Testis (tissue), 3 donors: ENCODE results near the gene OR1K1. TPM values are rescaled to one million over a fixed set of nuclear protein-coding genes. Genes with fewer than 3 reads are reported as not detected.
"Not testable (repeated sequence)": the region's sequence is repeated elsewhere in the genome, so short reads cannot be mapped to it uniquely, and the experiment has no call there.

Source experiments
- DNase-seq: peaks from one replicate; pipeline ENCODE4 v3.0.0-alpha.2; 2019
- H3K27ac ChIP-seq, 2 donors: fragments of 200-600 bp; sonication (generic); one replicate each; pipeline ENCODE4 v1.5.1; 2019
- H3K27me3 ChIP-seq: fragments of 200-600 bp; sonication (generic); one replicate; pipeline ENCODE4 v1.5.1; 2019
- H3K36me3 ChIP-seq: fragments of 200-600 bp; sonication (generic); one replicate; pipeline ENCODE4 v1.5.1; 2017; ENCODE audit warnings: low read depth; ENCODE audit errors: missing control alignments
- H3K4me1 ChIP-seq: fragments of 200-600 bp; sonication (generic); one replicate; pipeline ENCODE4 v1.5.1; 2019
- H3K4me3 ChIP-seq, 2 donors: fragments of 200-600 bp; sonication (generic); one replicate each; pipeline ENCODE4 v1.5.1; 2017 to 2019
- H3K9me3 ChIP-seq: fragments of 200-600 bp; sonication (generic); one replicate; pipeline ENCODE4 v1.5.1; 2017
- CTCF ChIP-seq, 3 experiments: fragments of 450-650 bp in 2 of 3; fragments of 200-600 bp in 1 of 3; sonication (generic) in 1 of 3; IDR thresholded peaks; one replicate each; pipeline ENCODE4 v1.5.1; 2016 to 2019; ENCODE audit warnings: antibody characterized with exemption in 3 of 3, mild to moderate bottlenecking in 2 of 3, moderate library complexity in 1 of 3
- POLR2A ChIP-seq: fragments of 450-650 bp; IDR thresholded peaks from one replicate; pipeline ENCODE4 v1.6.1; 2017; ENCODE audit warnings: antibody characterized with exemption, mild to moderate bottlenecking, moderate library complexity
- WGBS, 2 donors: methylation state at CpG; one replicate each; pipeline ENCODE4 v1.1.5; 2018; 5-methylcytosine and 5-hydroxymethylcytosine counted together
- intact Hi-C: fragments of 100-400 bp; cut with DNase I; formaldehyde crosslinking; loops from one replicate; pipeline ENCODE4 v1.15.1; 2023; ENCODE audit warnings: low total_unique reads
- polyA plus RNA-seq: library from polyadenylated mRNA; stranded (reverse); fragments of 350-450 nt; fragmentation: Illumina TruSeq; extraction: RNeasy Lipid Tissue Mini Kit (QIAGEN cat#74804); gene quantifications from one replicate; pipeline ENCODE4 v1.2.3, GENCODE V29; 2014; ENCODE audit warnings: low read depth, low replicate concordance; ENCODE audit not compliant: insufficient read depth
- total RNA-seq, 2 donors: library from RNA; depleted of rRNA; stranded (reverse); fragments of >200 nt; gene quantifications; one replicate each; pipeline ENCODE4 v1.2.3, GENCODE V29; 2016

The OR1K1 gene
- total and polyA plus RNA-seq, 3 donors from 2014 or later = not detected

GRCh38 chr9:122832194-122832593, 32.3 kb downstream of the OR1K1 start:
- Histone ChIP-seq H3K36me3 (no peaks in the 10 kb centered on the region), H3K27me3 (no peaks in the 10 kb centered on the region), H3K9me3 (no peaks in the 10 kb centered on the region), H3K4me1 (peaks cover 2% of the 10 kb centered on the region), H3K27ac (no peak overlapping the region), H3K4me3 (no peak overlapping the region)
- TF ChIP-seq POLR2A (no peak), CTCF (IDR thresholded peaks at IDR 0.05) (no peak)
- intact Hi-C loops = no loop called here
- DNase-seq = no peak
- WGBS, 2 donors = 67 to 70% methylated on average over 3 of the region's 3 CpGs

GRCh38 chr9:122835313-122835731, 35.4 kb downstream of the OR1K1 start:
- 47 to 48% methylated on average over 4 of the region's 4 CpGs for WGBS, 2 donors
- TF ChIP-seq POLR2A (no peak), CTCF (IDR thresholded peaks at IDR 0.05) (no peak)
- Histone ChIP-seq H3K4me1 (no peaks in the 10 kb centered on the region), H3K9me3 (no peaks in the 10 kb centered on the region), H3K36me3 (no peaks in the 10 kb centered on the region), H3K27me3 (no peaks in the 10 kb centered on the region), H3K4me3 (no peak overlapping the region), H3K27ac (no peak overlapping the region)
- no peak for DNase-seq
- intact Hi-C loops = no loop called here

- Histone ChIP-seq H3K4me1 (no peaks in the 10 kb centered on the region), H3K36me3 (no peaks in the 10 kb centered on the region), H3K9me3 (no peaks in the 10 kb centered on the region), H3K27ac (no peak overlapping the region), H3K27me3 (no peaks in the 10 kb centered on the region), H3K4me3 (no peak overlapping the region)
- 88 to 93% methylated on average over 12 to 14 of the region's 14 CpGs for WGBS, 2 donors
- DNase-seq = no peak
- TF ChIP-seq CTCF (IDR thresholded peaks at IDR 0.05) = no peak
- TF ChIP-seq POLR2A = no peak
- intact Hi-C loops = no loop called here
Observed at GRCh38 chr9:122837266-122837850, 37.4 kb downstream of the OR1K1 start.

GRCh38 chr9:122838441-122838840, 38.5 kb downstream of the OR1K1 start:
- WGBS, 2 donors = 65 to 84% methylated on average over 3 of the region's 3 CpGs
- H3K4me3 ChIP-seq, intact Hi-C loops, DNase-seq, H3K9me3 ChIP-seq, H3K27me3 ChIP-seq, H3K27ac ChIP-seq, H3K36me3 ChIP-seq, H3K4me1 ChIP-seq: not testable (repeated sequence)

GRCh38 chr9:122841501-122841900, 41.6 kb downstream of the OR1K1 start:
- no peak for DNase-seq

More at GRCh38 chr9:122841501-122841900, 41.6 kb downstream of the OR1K1 start:
- no peaks in the 10 kb centered on the region for H3K9me3 ChIP-seq
- H3K4me1 ChIP-seq = no peaks in the 10 kb centered on the region
- no peak for TF ChIP-seq POLR2A
- TF ChIP-seq CTCF (IDR thresholded peaks at IDR 0.05) = no peak
- H3K4me3 ChIP-seq = no peak overlapping the region
- 66 to 77% methylated on average over 4 of the region's 4 CpGs for WGBS, 2 donors
- H3K36me3 ChIP-seq = no peaks in the 10 kb centered on the region
- no peak overlapping the region for H3K27ac ChIP-seq
- no peaks in the 10 kb centered on the region for H3K27me3 ChIP-seq
- intact Hi-C loops = no loop called here
